Measurements from ENCODE around the gene PARD3B.

- no peak for TF ChIP-seq POLR2A (IDR thresholded peaks at IDR 0.05)
- TF ChIP-seq CTCF (IDR thresholded peaks at IDR 0.05): no peak
Observed at GRCh38 chr2:205273627-205274026, 728.4 kb downstream of the PARD3B start.
